Esophagus squamous epithelium (tissue), 5 donors: ENCODE results near the gene UBE2D1. TPM values are rescaled to one million over a fixed set of nuclear protein-coding genes. Genes with fewer than 3 reads are reported as not detected.

Experiments
- DNase-seq: peaks from one replicate; lab custom pipeline; 2025; lab: John Stamatoyannopoulos, UW
- H3K27ac ChIP-seq, 4 donors: fragments of 200-600 bp; sonication (generic); one replicate each; pipeline ENCODE4 v1.5.1; 2016 to 2019; ENCODE audit warnings: mild to moderate bottlenecking in 1 of 4
- H3K27me3 ChIP-seq, 4 donors: fragments of 200-600 bp; sonication (generic); 1 replicate in 3 of 4; 2 replicates in 1 of 4; pipeline versions ENCODE4 v1.5.1 to v1.6.0; 2017 to 2021; ENCODE audit warnings: antibody characterized with exemption in 1 of 4
- H3K36me3 ChIP-seq, 3 donors: fragments of 200-600 bp; sonication (generic); one replicate each; pipeline ENCODE4 v1.5.1; 2016 to 2019
- H3K4me1 ChIP-seq, 3 donors: fragments of 200-600 bp; sonication (generic); one replicate each; pipeline ENCODE4 v1.5.1; 2017 to 2019
- H3K4me3 ChIP-seq, 4 donors: fragments of 200-600 bp; sonication (generic); 1 replicate in 3 of 4; 2 replicates in 1 of 4; pipeline ENCODE4 v1.5.1; 2016 to 2019; ENCODE audit warnings: mild to moderate bottlenecking in 2 of 4, moderate library complexity in 1 of 4
- H3K9me3 ChIP-seq, 3 donors: fragments of 200-600 bp; sonication (generic); one replicate each; pipeline ENCODE4 v1.5.1; 2016 to 2019
- POLR2A ChIP-seq, 4 donors: fragments of 450-650 bp; IDR thresholded peaks; one replicate each; pipeline ENCODE4 v1.6.1; 2017; ENCODE audit warnings: antibody characterized with exemption in 4 of 4, mild to moderate bottlenecking in 4 of 4, moderate library complexity in 3 of 4
- WGBS, 2 donors: methylation state at CpG; one replicate each; pipeline ENCODE4 v1.1.5; 2018; 5-methylcytosine and 5-hydroxymethylcytosine counted together
- intact Hi-C: fragments of 100-400 bp; cut with DNase I; formaldehyde crosslinking; loops from one replicate; pipeline ENCODE4 v1.15.0; 2022
- total RNA-seq, 4 donors: library from RNA; depleted of rRNA; stranded (reverse); fragments of >200 nt; gene quantifications; one replicate each; pipeline ENCODE4 v1.1.0, GENCODE V29; 2016
- TF ChIP-seq, protein P1 (sequence below), 6 experiments: fragments of 450-650 bp in 4 of 6; fragments of 200-600 bp in 2 of 6; sonication (generic) in 2 of 6; IDR thresholded peaks; one replicate each; pipeline ENCODE4 v1.5.1; 2016 to 2019; ENCODE audit warnings: antibody characterized with exemption in 6 of 6, mild to moderate bottlenecking in 4 of 6, moderate library complexity in 4 of 6
- donor health status: DM: yes; HTN: yes; CAD: no.

UBE2D1 gene
- 10 to 100 TPM; 12.2 to 14.9 (median 13.9) TPM for total RNA-seq

- peak within 1 kb of the TSS; percentile 82 to 98 (median 95) for H3K4me3 ChIP-seq
- peak within 1 kb of the TSS; percentile 86 to 91 (median 88) for H3K27ac ChIP-seq
- DNase-seq, result peak; percentile 47
- no peaks in the 10 kb centered on the region for H3K9me3 ChIP-seq
- no CpG with 5 or more reads among the region's 49 CpGs for WGBS, 2 donors
- TF ChIP-seq POLR2A (IDR thresholded peaks at IDR 0.05), result peak in 2 of 4 donors; percentile 94 to 95
- TF ChIP-seq, protein P1, sequence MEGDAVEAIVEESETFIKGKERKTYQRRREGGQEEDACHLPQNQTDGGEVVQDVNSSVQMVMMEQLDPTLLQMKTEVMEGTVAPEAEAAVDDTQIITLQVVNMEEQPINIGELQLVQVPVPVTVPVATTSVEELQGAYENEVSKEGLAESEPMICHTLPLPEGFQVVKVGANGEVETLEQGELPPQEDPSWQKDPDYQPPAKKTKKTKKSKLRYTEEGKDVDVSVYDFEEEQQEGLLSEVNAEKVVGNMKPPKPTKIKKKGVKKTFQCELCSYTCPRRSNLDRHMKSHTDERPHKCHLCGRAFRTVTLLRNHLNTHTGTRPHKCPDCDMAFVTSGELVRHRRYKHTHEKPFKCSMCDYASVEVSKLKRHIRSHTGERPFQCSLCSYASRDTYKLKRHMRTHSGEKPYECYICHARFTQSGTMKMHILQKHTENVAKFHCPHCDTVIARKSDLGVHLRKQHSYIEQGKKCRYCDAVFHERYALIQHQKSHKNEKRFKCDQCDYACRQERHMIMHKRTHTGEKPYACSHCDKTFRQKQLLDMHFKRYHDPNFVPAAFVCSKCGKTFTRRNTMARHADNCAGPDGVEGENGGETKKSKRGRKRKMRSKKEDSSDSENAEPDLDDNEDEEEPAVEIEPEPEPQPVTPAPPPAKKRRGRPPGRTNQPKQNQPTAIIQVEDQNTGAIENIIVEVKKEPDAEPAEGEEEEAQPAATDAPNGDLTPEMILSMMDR (IDR thresholded peaks at IDR 0.05), result peak in 2 of 6 experiments; percentile 21 to 27
- no peaks in the 10 kb centered on the region for H3K27me3 ChIP-seq
- intact Hi-C loops, result no loop called here
- peaks cover 4 to 21% (median 6%) of the 10 kb centered on the region in 3 donors for H3K4me1 ChIP-seq
- no peaks in the 10 kb centered on the region for H3K36me3 ChIP-seq
Observed at GRCh38 chr10:58334817-58335305, at the start of gene UBE2D1. Gene UBE2D1 (plus strand): TSS chr10:58335006. CDS start chr10:58335202, 196 bp downstream.

- no peak for DNase-seq
- WGBS, 2 donors, result 39 to 51% methylated on average over 5 of the region's 5 CpGs
- H3K27ac ChIP-seq, result no peak overlapping the region
- no peaks in the 10 kb centered on the region for H3K9me3 ChIP-seq
- no peaks in the 10 kb centered on the region for H3K4me1 ChIP-seq
- intact Hi-C loops, result loop anchor here (5.0 kb wide), 1 partner anchor 114 kb away; no protein-coding TSS in a partner anchor
- TF ChIP-seq, protein P1 (IDR thresholded peaks at IDR 0.05), result peak in 5 of 6 experiments; percentile 73 to 88 (median 74)
- TF ChIP-seq POLR2A (IDR thresholded peaks at IDR 0.05), result no peak
- H3K27me3 ChIP-seq, result no peaks in the 10 kb centered on the region
- no peak overlapping the region for H3K4me3 ChIP-seq
- H3K36me3 ChIP-seq, result no peaks in the 10 kb centered on the region
Observed at GRCh38 chr10:58291538-58292174, 43.1 kb upstream of the UBE2D1 start.

- intact Hi-C loops, result loop anchor here (5.0 kb wide), 1 partner anchor 117 kb away; no protein-coding TSS in a partner anchor
- Histone ChIP-seq H3K27ac (no peak overlapping the region), H3K27me3 (no peaks in the 10 kb centered on the region), H3K9me3 (no peaks in the 10 kb centered on the region), H3K36me3 (no peaks in the 10 kb centered on the region), H3K4me1 (no peaks in the 10 kb centered on the region), H3K4me3 (no peak overlapping the region)
- DNase-seq, result no peak
- WGBS, 2 donors, result 80 to 81% methylated on average over 5 of the region's 5 CpGs
- TF ChIP-seq POLR2A (IDR thresholded peaks at IDR 0.05), result no peak
- TF ChIP-seq, protein P1 (IDR thresholded peaks at IDR 0.05), result no peak
Observed at GRCh38 chr10:58293989-58294388, 40.8 kb upstream of the UBE2D1 start.

- Histone ChIP-seq H3K27me3 (peaks cover 0 to 18% (median 0%) of the 10 kb centered on the region in 4 donors), H3K36me3 (no peaks in the 10 kb centered on the region), H3K4me1 (no peaks in the 10 kb centered on the region), H3K4me3 (no peak overlapping the region), H3K27ac (no peak overlapping the region), H3K9me3 (no peaks in the 10 kb centered on the region)
- TF ChIP-seq, protein P1 (IDR thresholded peaks at IDR 0.05), result peak; percentile 41 to 77 (median 72)
- no peak for TF ChIP-seq POLR2A (IDR thresholded peaks at IDR 0.05)
- DNase-seq, result no peak
- intact Hi-C loops, result no loop called here
- WGBS, 2 donors, result 13 to 16% methylated on average over 4 of the region's 4 CpGs
Observed at GRCh38 chr10:58299580-58299979, 35.2 kb upstream of the UBE2D1 start.

GRCh38 chr10:58300676-58301075, 34.1 kb upstream of the UBE2D1 start:
- Histone ChIP-seq H3K9me3 (no peaks in the 10 kb centered on the region), H3K4me3 (no peak overlapping the region), H3K27me3 (peaks cover 0 to 24% (median 0%) of the 10 kb centered on the region in 4 donors), H3K36me3 (no peaks in the 10 kb centered on the region), H3K27ac (no peak overlapping the region), H3K4me1 (no peaks in the 10 kb centered on the region)
- no peak for TF ChIP-seq POLR2A (IDR thresholded peaks at IDR 0.05)
- TF ChIP-seq, protein P1 (IDR thresholded peaks at IDR 0.05), result no peak
- intact Hi-C loops, result no loop called here
- no peak for DNase-seq
